H9 (cell line): ENCODE results near the gene SNX27. TPM values are rescaled to one million over a fixed set of nuclear protein-coding genes. Genes with fewer than 3 reads are reported as not detected.

Experiments used
- DNase-seq: peaks from one replicate; pipeline ENCODE4 v3.0.0-alpha.2; 2017
- H2AFZ ChIP-seq: one replicate; pipeline ENCODE4 v1.6.1; 2013; ENCODE audit warnings: mild to moderate bottlenecking, low read length, control low read depth, moderate library complexity
- H2AK5ac ChIP-seq: 2 replicates; pipeline ENCODE4 v1.6.1; 2013; ENCODE audit warnings: low read length, control low read depth, mixed read lengths; ENCODE audit not compliant: insufficient read length
- H2BK120ac ChIP-seq: one replicate; pipeline ENCODE4 v1.6.1; 2013; ENCODE audit warnings: low read depth, mild to moderate bottlenecking, low read length, control low read depth, inconsistent platforms; ENCODE audit not compliant: poor library complexity, severe bottlenecking
- H2BK12ac ChIP-seq: 2 replicates; pipeline ENCODE4 v1.6.1; 2013; ENCODE audit warnings: low read length, control low read depth, mixed read lengths, low read depth; ENCODE audit not compliant: insufficient read length
- H2BK15ac ChIP-seq: 2 replicates; pipeline ENCODE4 v1.6.1; 2013; ENCODE audit warnings: low read depth, low read length, control low read depth
- H2BK20ac ChIP-seq: one replicate; pipeline ENCODE4 v1.6.1; 2013; ENCODE audit warnings: low read depth, mild to moderate bottlenecking, low read length, control low read depth, inconsistent platforms; ENCODE audit not compliant: poor library complexity, severe bottlenecking
- H2BK5ac ChIP-seq: 2 replicates; pipeline ENCODE4 v1.6.1; 2013; ENCODE audit warnings: low read length, control low read depth, mixed read lengths; ENCODE audit not compliant: insufficient read length
- H3K14ac ChIP-seq: 2 replicates; pipeline ENCODE4 v1.6.1; 2013; ENCODE audit warnings: low read length, control low read depth; ENCODE audit not compliant: insufficient read depth
- H3K18ac ChIP-seq: 2 replicates; pipeline ENCODE4 v1.6.1; 2013; ENCODE audit warnings: low read depth, mild to moderate bottlenecking, mixed read lengths, low read length, control low read depth; ENCODE audit not compliant: insufficient read length
- H3K23ac ChIP-seq: 2 replicates; pipeline ENCODE4 v1.6.1; 2013; ENCODE audit warnings: low read length, control low read depth, mixed read lengths, low read depth; ENCODE audit not compliant: insufficient read length
- H3K23me2 ChIP-seq: 2 replicates; pipeline ENCODE4 v1.6.1; 2013; ENCODE audit warnings: low read depth, mild to moderate bottlenecking, mixed read lengths, low read length, control low read depth; ENCODE audit not compliant: insufficient read length, poor library complexity, severe bottlenecking
- H3K27ac ChIP-seq: 2 replicates; pipeline ENCODE4 v1.5.1; 2013; ENCODE audit warnings: low read length, control low read depth, mixed read lengths, low read depth; ENCODE audit not compliant: insufficient read length
- H3K27me3 ChIP-seq: 2 replicates; pipeline ENCODE4 v1.6.1; 2013; ENCODE audit warnings: low read length, control low read depth, inconsistent platforms; ENCODE audit not compliant: insufficient read depth
- H3K4ac ChIP-seq: 2 replicates; pipeline ENCODE4 v1.6.1; 2013; ENCODE audit warnings: low read depth, mild to moderate bottlenecking, control low read depth, inconsistent platforms, low read length, moderate library complexity
- H3K4me1 ChIP-seq: 2 replicates; pipeline ENCODE4 v1.6.1; 2013; ENCODE audit warnings: low read length, control low read depth, inconsistent platforms; ENCODE audit not compliant: insufficient read depth
- H3K4me2 ChIP-seq: 2 replicates; pipeline ENCODE4 v1.6.1; 2013; ENCODE audit warnings: low read length, control low read depth, mixed read lengths; ENCODE audit not compliant: insufficient read length, insufficient read depth
- H3K56ac ChIP-seq: 2 replicates; pipeline ENCODE4 v1.6.1; 2013; ENCODE audit warnings: low read depth, mild to moderate bottlenecking, mixed read lengths, low read length, control low read depth; ENCODE audit not compliant: insufficient read length
- H3K79me1 ChIP-seq: 2 replicates; pipeline ENCODE4 v1.6.1; 2013; ENCODE audit warnings: low read depth, mild to moderate bottlenecking, moderate library complexity, low read length, control low read depth, inconsistent platforms; ENCODE audit not compliant: insufficient read depth, poor library complexity, severe bottlenecking
- H3K79me2 ChIP-seq: 2 replicates; pipeline ENCODE4 v1.6.1; 2013; ENCODE audit warnings: low read length, control low read depth, inconsistent platforms; ENCODE audit not compliant: insufficient read depth
- H3K9ac ChIP-seq: 2 replicates; pipeline ENCODE4 v1.6.1; 2013; ENCODE audit warnings: low read length, control low read depth, mixed read lengths; ENCODE audit not compliant: insufficient read length; ENCODE audit errors: extremely low read depth
- H3K9me3 ChIP-seq: one replicate; pipeline ENCODE4 v1.6.1; 2013; ENCODE audit warnings: low read depth, low read length, inconsistent platforms; ENCODE audit not compliant: control insufficient read depth
- H3T11ph ChIP-seq: one replicate; pipeline ENCODE4 v1.6.1; 2013; ENCODE audit warnings: mild to moderate bottlenecking, low read length, control low read depth, inconsistent platforms
- H4K20me1 ChIP-seq: one replicate; pipeline ENCODE4 v1.6.1; 2013; ENCODE audit not compliant: control insufficient read depth, insufficient read length, insufficient read depth
- H4K5ac ChIP-seq: 2 replicates; pipeline ENCODE4 v1.6.1; 2013; ENCODE audit warnings: low read depth, mild to moderate bottlenecking, mixed read lengths, low read length, control low read depth; ENCODE audit not compliant: insufficient read length
- H4K8ac ChIP-seq: replicated peaks from 2 replicates; pipeline ENCODE4 v1.6.1; 2013; ENCODE audit warnings: low read length, control low read depth, mixed read lengths, low read depth; ENCODE audit not compliant: insufficient read length
- H4K91ac ChIP-seq: 2 replicates; pipeline ENCODE4 v1.6.1; 2013; ENCODE audit warnings: low read depth, mild to moderate bottlenecking, moderate library complexity, mixed read lengths, low read length, control low read depth; ENCODE audit not compliant: insufficient read length
- H3K27ac Mint-ChIP-seq, 3 experiments: 2 replicates in 2 of 3; 3 replicates in 1 of 3; pipeline ENCODE4 v1.8.0; 2020 to 2021; ENCODE audit warnings: mixed read lengths in 3 of 3, mild to moderate bottlenecking in 1 of 3, moderate library complexity in 1 of 3
- H3K27me3 Mint-ChIP-seq: 2 replicates; pipeline ENCODE4 v1.8.0; 2021; ENCODE audit warnings: low read depth, mild to moderate bottlenecking, moderate library complexity, mixed read lengths
- H3K36me3 Mint-ChIP-seq, 3 experiments: 2 replicates in 2 of 3; 3 replicates in 1 of 3; pipeline ENCODE4 v1.8.0; 2020 to 2021; ENCODE audit warnings: low read depth in 3 of 3, mixed read lengths in 3 of 3; ENCODE audit not compliant: insufficient read depth in 1 of 3
- H3K4me1 Mint-ChIP-seq, 2 experiments: 2 replicates each; pipeline ENCODE4 v1.8.0; 2020; ENCODE audit warnings: mixed read lengths in 2 of 2
- H3K4me3 Mint-ChIP-seq, 2 experiments: 2 replicates in 1 of 2; 3 replicates in 1 of 2; pipeline ENCODE4 v1.8.0; 2020 to 2021; ENCODE audit warnings: mild to moderate bottlenecking in 2 of 2, mixed read lengths in 2 of 2, moderate library complexity in 1 of 2
- H3K9me3 Mint-ChIP-seq, 2 experiments: 2 replicates in 1 of 2; 3 replicates in 1 of 2; pipeline ENCODE4 v1.8.0; 2020; ENCODE audit warnings: mild to moderate bottlenecking in 2 of 2, mixed read lengths in 2 of 2, moderate library complexity in 1 of 2
- WGBS: extraction: QIAGEN DNeasy Blood & Tissue Kit; methylation state at CpG from one replicate; pipeline ENCODE4 v1.1.7; 2013; ENCODE audit warnings: missing lambda C conversion rate, low lambda C conversion rate, mixed read lengths; ENCODE audit not compliant: insufficient read length; ENCODE audit errors: extremely low coverage; 5-methylcytosine and 5-hydroxymethylcytosine counted together
- total RNA-seq: library from RNA; stranded (reverse); gene quantifications from 2 replicates; pipeline ENCODE4 v1.2.1, GENCODE V29; 2021
- TF ChIP-seq, protein P1 (sequence below): fragments of 200-600 bp; sonication (generic); conservative IDR thresholded peaks from 3 replicates; pipeline ENCODE4 v1.8.0; 2021; ENCODE audit warnings: antibody characterized with exemption, mild to moderate bottlenecking

SNX27 gene
- total RNA-seq, 1 experiment from 2014 or later, result 48.9 TPM

DNA sequence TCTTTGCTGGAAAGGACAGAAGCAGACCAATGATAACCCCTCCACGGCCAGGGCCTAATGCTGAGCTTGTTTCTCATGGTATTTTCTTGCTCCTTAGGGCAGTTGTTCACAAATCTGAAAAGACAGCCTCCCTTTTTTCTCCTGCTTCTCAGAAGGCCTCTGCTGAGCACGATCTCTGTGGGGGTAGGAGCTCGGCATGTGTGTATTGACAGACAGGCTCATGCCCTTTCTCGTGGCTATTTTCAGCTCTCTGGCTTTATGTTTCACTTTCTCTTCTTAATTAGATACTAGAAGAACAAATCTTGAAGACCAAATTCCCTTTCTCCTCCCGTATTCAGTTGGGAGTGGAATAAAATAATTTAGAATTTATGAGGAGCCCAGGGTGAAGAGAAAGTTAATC is 108.7 kb downstream of the SNX27 start:
- Histone ChIP-seq H3K23ac (no peak overlapping the region), H3K27ac (no peak overlapping the region), H3K9ac (no peak overlapping the region), H3K4ac (no peak overlapping the region), H3K9me3 (no peaks in the 10 kb centered on the region), H3K23me2 (peaks cover 21% of the 10 kb centered on the region), H2AK5ac (no peak overlapping the region), H3K4me1 (0 out of 2 replicates have a peak, but pooled peaks cover 5% of the 10 kb centered on the region), H3K79me2 (no peaks in the 10 kb centered on the region), H3K56ac (no peak overlapping the region), H2BK15ac (no peak overlapping the region), H2BK120ac (no peak overlapping the region), H2BK20ac (no peak overlapping the region), H2BK5ac (no peak overlapping the region), H3T11ph (no peak overlapping the region), H3K4me2 (peak overlapping the region; percentile 55), H3K79me1 (no peaks in the 10 kb centered on the region), H4K91ac (no peak overlapping the region), H2BK12ac (no peak overlapping the region), H3K18ac (no peak overlapping the region), H3K27me3 (peaks cover 24% of the 10 kb centered on the region; the same call in 1 of the 2 replicates), H4K8ac (no peak overlapping the region), H4K20me1 (no peaks in the 10 kb centered on the region), H4K5ac (no peak overlapping the region), H3K14ac (no peak overlapping the region), H2AFZ (no peak overlapping the region)
- no peaks in the 10 kb centered on the region for H3K36me3 Mint-ChIP-seq
- peak overlapping the region in 1 of 2 experiments; percentile 65; a peak in 3 of 5 replicates for H3K4me3 Mint-ChIP-seq
- WGBS, result no CpG with 5 or more reads among the region's 5 CpGs
- H3K27me3 Mint-ChIP-seq, result peaks cover 73% of the 10 kb centered on the region
- H3K9me3 Mint-ChIP-seq, result no peaks in the 10 kb centered on the region
- H3K27ac Mint-ChIP-seq, result no peak overlapping the region
- peaks cover 51 to 59% of the 10 kb centered on the region in 2 experiments for H3K4me1 Mint-ChIP-seq
- TF ChIP-seq, protein P1, sequence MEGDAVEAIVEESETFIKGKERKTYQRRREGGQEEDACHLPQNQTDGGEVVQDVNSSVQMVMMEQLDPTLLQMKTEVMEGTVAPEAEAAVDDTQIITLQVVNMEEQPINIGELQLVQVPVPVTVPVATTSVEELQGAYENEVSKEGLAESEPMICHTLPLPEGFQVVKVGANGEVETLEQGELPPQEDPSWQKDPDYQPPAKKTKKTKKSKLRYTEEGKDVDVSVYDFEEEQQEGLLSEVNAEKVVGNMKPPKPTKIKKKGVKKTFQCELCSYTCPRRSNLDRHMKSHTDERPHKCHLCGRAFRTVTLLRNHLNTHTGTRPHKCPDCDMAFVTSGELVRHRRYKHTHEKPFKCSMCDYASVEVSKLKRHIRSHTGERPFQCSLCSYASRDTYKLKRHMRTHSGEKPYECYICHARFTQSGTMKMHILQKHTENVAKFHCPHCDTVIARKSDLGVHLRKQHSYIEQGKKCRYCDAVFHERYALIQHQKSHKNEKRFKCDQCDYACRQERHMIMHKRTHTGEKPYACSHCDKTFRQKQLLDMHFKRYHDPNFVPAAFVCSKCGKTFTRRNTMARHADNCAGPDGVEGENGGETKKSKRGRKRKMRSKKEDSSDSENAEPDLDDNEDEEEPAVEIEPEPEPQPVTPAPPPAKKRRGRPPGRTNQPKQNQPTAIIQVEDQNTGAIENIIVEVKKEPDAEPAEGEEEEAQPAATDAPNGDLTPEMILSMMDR, result no peak
- no peak for DNase-seq
